ENCODE measurements around the gene STX2. TPM values are rescaled to one million over a fixed set of nuclear protein-coding genes. Genes with fewer than 3 reads are reported as not detected.

STX2 gene
- polyA plus RNA-seq, 1 donor (not counting 4 experiments of a cell fraction or from before 2014, with no cell fraction given) = 24.1 TPM

GRCh38 chr12:130764073-130764472 lies 75.0 kb downstream of the STX2 start:
- Histone ChIP-seq H3K4me2 (ENCODE audit: control insufficient read depth, extremely low read depth, insufficient read depth, low read depth, low read length) (no peak overlapping the region), H2AFZ (ENCODE audit: control insufficient read depth, low read length) (no peak overlapping the region), H4K20me1 (ENCODE audit: control insufficient read depth, extremely low read depth, insufficient read depth, low read length) (no peaks in the 10 kb centered on the region), H3K9me1 (ENCODE audit: control insufficient read depth, extremely low read depth, insufficient read depth, low read length) (no peaks in the 10 kb centered on the region), H3K27ac (ENCODE audit: control insufficient read depth, insufficient read depth, low read length) (no peak overlapping the region), H3K36me3 (ENCODE audit: control insufficient read depth in 2 of 2, extremely low read depth in 1 of 2, insufficient read depth in 2 of 2, low read length in 2 of 2) (no peaks in the 10 kb centered on the region), H3K9me3 (ENCODE audit: control insufficient read depth, low read depth, low read length) (peaks cover 17% of the 10 kb centered on the region), H3K27me3 (ENCODE audit: control insufficient read depth, extremely low read depth, insufficient read depth, low read length) (peaks cover 3% of the 10 kb centered on the region), H3K9ac (ENCODE audit: control insufficient read depth, extremely low read depth, insufficient read depth, low read length) (no peak overlapping the region), H3K4me3 (ENCODE audit: control insufficient read depth in 2 of 3, extremely low read depth in 1 of 3, insufficient read depth in 2 of 3, low read depth in 1 of 3, low read length in 3 of 3) (no peak overlapping the region), H3K4me1 (ENCODE audit: control insufficient read depth, extremely low read depth, insufficient read depth, low read length) (peaks cover 14% of the 10 kb centered on the region), H3K79me2 (ENCODE audit: control insufficient read depth, insufficient read depth, low read length) (no peaks in the 10 kb centered on the region)
- FAIRE-seq = peak; percentile 9
- DNase-seq (ENCODE audit: low read depth, low spot score) = no peak
- dilution Hi-C loops (cut with MboI; ENCODE audit: extremely low pct_ligation_motif_present, low sequenced_read_pairs) = no loop called here
- TF ChIP-seq EZH2 (IDR thresholded peaks at IDR 0.05; ENCODE audit: low read length) = no peak
- TF ChIP-seq CTCF (optimal IDR thresholded peaks at IDR 0.05 in 1 of 3, IDR thresholded peaks at IDR 0.05 in 1 of 3, conservative IDR thresholded peaks at IDR 0.05 in 1 of 3; ENCODE audit: extremely low read depth in 1 of 3, insufficient read depth in 2 of 3, low read length in 3 of 3) = no peak

- H3K4me3 ChIP-seq (ENCODE audit: control insufficient read depth in 2 of 3, extremely low read depth in 1 of 3, insufficient read depth in 2 of 3, low read depth in 1 of 3, low read length in 3 of 3) = no peak overlapping the region
- TF ChIP-seq EZH2 (IDR thresholded peaks at IDR 0.05; ENCODE audit: low read length) (no peak), CTCF (optimal IDR thresholded peaks at IDR 0.05 in 1 of 3, IDR thresholded peaks at IDR 0.05 in 1 of 3, conservative IDR thresholded peaks at IDR 0.05 in 1 of 3; ENCODE audit: extremely low read depth in 1 of 3, insufficient read depth in 2 of 3, low read length in 3 of 3) (no peak)
- peaks cover 17% of the 10 kb centered on the region for H3K9me3 ChIP-seq (ENCODE audit: control insufficient read depth, low read depth, low read length)
- H3K4me1 ChIP-seq (ENCODE audit: control insufficient read depth, extremely low read depth, insufficient read depth, low read length) = peaks cover 2% of the 10 kb centered on the region
- no peaks in the 10 kb centered on the region for H3K36me3 ChIP-seq (ENCODE audit: control insufficient read depth in 2 of 2, extremely low read depth in 1 of 2, insufficient read depth in 2 of 2, low read length in 2 of 2)
- peaks cover 3% of the 10 kb centered on the region for H3K27me3 ChIP-seq (ENCODE audit: control insufficient read depth, extremely low read depth, insufficient read depth, low read length)
- no peaks in the 10 kb centered on the region for H3K79me2 ChIP-seq (ENCODE audit: control insufficient read depth, insufficient read depth, low read length)
- H3K9ac ChIP-seq (ENCODE audit: control insufficient read depth, extremely low read depth, insufficient read depth, low read length) = no peak overlapping the region
- dilution Hi-C loops (cut with MboI; ENCODE audit: extremely low pct_ligation_motif_present, low sequenced_read_pairs) = no loop called here
- no peak for DNase-seq (ENCODE audit: low read depth, low spot score)
- no peaks in the 10 kb centered on the region for H4K20me1 ChIP-seq (ENCODE audit: control insufficient read depth, extremely low read depth, insufficient read depth, low read length)
- H2AFZ ChIP-seq (ENCODE audit: control insufficient read depth, low read length) = no peak overlapping the region
- no peaks in the 10 kb centered on the region for H3K9me1 ChIP-seq (ENCODE audit: control insufficient read depth, extremely low read depth, insufficient read depth, low read length)
- no peak for FAIRE-seq
- H3K4me2 ChIP-seq (ENCODE audit: control insufficient read depth, extremely low read depth, insufficient read depth, low read depth, low read length) = no peak overlapping the region
- H3K27ac ChIP-seq (ENCODE audit: control insufficient read depth, insufficient read depth, low read length) = no peak overlapping the region
These were observed 76.8 kb downstream of the STX2 start for GRCh38 chr12:130762319-130762675.
